ENCODE results near the gene FANCF.

The FANCF gene

GRCh38 chr11:22624742-22625447 lies 728 bp downstream of the FANCF start:
- no peak for DNase-seq (ENCODE audit: low read depth)

- no peak for DNase-seq (ENCODE audit: low read depth)
Observed at GRCh38 chr11:22617868-22618267, 7.8 kb downstream of the FANCF start.

- no peak for DNase-seq (ENCODE audit: low read depth)
Observed at GRCh38 chr11:22603933-22604332, 21.7 kb downstream of the FANCF start.

- DNase-seq (ENCODE audit: low read depth) = no peak
Observed at GRCh38 chr11:22602504-22602903, 23.1 kb downstream of the FANCF start.

DNA sequence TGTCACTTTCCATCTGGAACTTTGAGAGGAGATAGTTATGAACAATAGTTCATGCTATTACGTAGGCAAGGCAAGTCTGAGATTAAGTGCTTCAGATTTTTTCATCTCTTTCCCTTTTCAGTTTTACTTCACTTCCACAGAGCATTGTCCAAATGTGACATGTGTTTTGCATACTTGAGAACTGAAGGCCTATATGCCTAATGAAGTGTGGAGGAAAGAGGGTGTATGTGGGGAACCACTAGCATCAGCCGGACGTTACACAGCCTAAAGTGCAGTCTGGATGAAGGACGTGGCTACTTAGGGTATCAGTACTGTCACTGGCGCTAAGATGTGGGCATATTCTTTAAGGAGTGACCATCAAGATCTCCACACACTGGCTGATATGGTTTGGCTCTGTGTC lies 26.2 kb downstream of the FANCF start:
- DNase-seq (ENCODE audit: low read depth) = no peak

GRCh38 chr11:22597062-22597461 lies 28.6 kb downstream of the FANCF start:
- DNase-seq (ENCODE audit: low read depth) = no peak

GRCh38 chr11:22584976-22585375 lies 40.6 kb downstream of the FANCF start:
- DNase-seq (ENCODE audit: low read depth) = no peak

DNA sequence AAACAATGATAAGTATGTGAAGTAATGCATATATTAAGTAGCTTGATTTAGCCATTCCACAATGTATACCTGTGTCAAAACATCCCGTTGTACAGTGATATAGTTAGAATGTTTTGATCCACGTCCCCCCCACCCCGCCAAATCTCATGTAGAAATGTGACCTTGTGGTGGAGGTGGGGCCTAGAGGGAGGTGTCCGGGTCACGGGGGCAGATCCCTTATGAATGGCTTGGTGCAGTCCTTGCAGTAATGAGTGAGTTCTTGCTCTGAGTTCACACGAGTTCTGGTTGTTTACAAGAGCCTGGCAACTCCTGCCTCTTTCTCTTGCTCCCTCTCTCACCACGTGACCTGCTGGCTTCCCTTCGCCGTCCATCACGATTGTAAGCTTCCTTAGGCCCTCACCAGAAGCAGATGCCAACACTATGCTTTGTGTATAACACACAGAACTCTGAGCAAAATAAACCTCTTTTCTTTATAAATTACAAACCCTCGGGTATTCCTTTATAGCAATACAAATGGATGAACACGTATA lies 41.6 kb downstream of the FANCF start:
- DNase-seq (ENCODE audit: low read depth) = no peak

GRCh38 chr11:22582151-22582410 lies 43.5 kb downstream of the FANCF start:
- no peak for DNase-seq (ENCODE audit: low read depth)

GRCh38 chr11:22581354-22582150 lies 44.1 kb downstream of the FANCF start:
- DNase-seq (ENCODE audit: low read depth) = no peak

DNA sequence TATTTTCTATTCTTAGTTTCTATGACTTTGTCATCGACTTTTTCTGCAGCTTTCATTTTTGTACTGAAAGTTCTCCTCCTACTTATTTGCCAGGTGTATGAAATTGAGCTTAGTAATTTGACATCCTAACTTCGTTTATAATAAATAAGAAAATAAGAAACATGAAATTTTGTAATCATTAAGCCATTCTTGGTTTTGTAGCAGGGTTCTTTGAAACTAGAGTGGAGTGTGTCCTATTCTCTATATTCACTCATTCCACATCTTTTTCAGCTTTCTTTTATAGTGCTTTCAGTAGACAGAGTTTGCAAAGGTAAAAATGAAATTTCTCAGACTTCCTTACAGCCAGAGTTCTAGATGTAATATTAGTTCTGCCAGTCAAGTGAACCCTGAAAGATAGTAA lies 47.8 kb downstream of the FANCF start:
- DNase-seq (ENCODE audit: low read depth) = no peak
